Measurements from ENCODE around the gene SMYD4.

Gene SMYD4

DNA sequence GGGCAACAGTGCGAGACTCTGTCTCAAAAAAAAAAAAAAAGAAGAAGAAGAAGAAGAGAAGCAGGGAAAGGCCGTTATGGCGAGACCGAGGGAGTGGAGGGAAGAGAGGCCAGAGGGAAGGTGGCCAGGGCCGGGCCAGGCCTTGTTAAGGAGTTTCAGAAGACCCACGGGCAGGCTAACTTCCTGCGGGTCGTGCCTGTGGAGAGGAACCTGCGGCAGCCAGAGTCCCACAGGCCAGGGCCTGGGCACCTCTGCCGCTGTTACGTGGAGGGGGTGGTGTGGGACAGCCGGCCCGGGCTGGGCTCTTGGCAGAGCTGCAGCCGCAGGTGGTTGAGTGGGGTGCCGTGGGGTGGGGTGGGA is 99.8 kb downstream of the SMYD4 start:
- no peak for DNase-seq

All from NCI-H510A treated with DMSO at 0.1 percent for 48 hours (cell line).